ENCODE measurements around the gene ANKMY1.

ANKMY1 gene

GRCh38 chr2:240434728-240435456 lies 122.9 kb downstream of the ANKMY1 start:
- no peak for DNase-seq (ENCODE audit: low spot score)

- DNase-seq (ENCODE audit: low spot score) = no peak
Observed at GRCh38 chr2:240433973-240434727, 123.6 kb downstream of the ANKMY1 start.

GRCh38 chr2:240432820-240433801 lies 124.7 kb downstream of the ANKMY1 start:
- no peak for DNase-seq (ENCODE audit: low spot score)

- no peak for DNase-seq (ENCODE audit: low spot score)
Observed at GRCh38 chr2:240432430-240432819, 125.4 kb downstream of the ANKMY1 start.

- DNase-seq (ENCODE audit: low spot score) = no peak
Observed at GRCh38 chr2:240431661-240432424, 125.9 kb downstream of the ANKMY1 start.

- DNase-seq (ENCODE audit: low spot score) = no peak
Observed at GRCh38 chr2:240431271-240431660, 126.5 kb downstream of the ANKMY1 start.

- no peak for DNase-seq (ENCODE audit: low spot score)
Observed at GRCh38 chr2:240430595-240430994, 127.2 kb downstream of the ANKMY1 start.

- DNase-seq (ENCODE audit: low spot score) = no peak
Observed at GRCh38 chr2:240429872-240430491, 127.8 kb downstream of the ANKMY1 start.
